MCF 10A (cell line): ENCODE measurements around the gene ERGIC1. TPM values are rescaled to one million over a fixed set of nuclear protein-coding genes. Genes with fewer than 3 reads are reported as not detected.

Experiments used
- BruUV-seq: library from RNA; stranded (reverse); fragments of 400-500 nt; replicated peaks from 2 replicates; lab custom pipeline; 2021; lab: Mats Ljungman, UMichigan
- CTCF ChIA-PET: fragments of 300-600 bp; sonication (Branson Sonifier 250); formaldehyde crosslinking; extraction: SDS; loops from one replicate; lab custom pipeline; 2021; ENCODE audit warnings: antibody characterized with exemption, inconsistent platforms; lab: Yijun Ruan, JAX
- POLR2A ChIA-PET: fragments of 300-600, 350-650 bp; sonication (Branson Sonifier 250); formaldehyde crosslinking; extraction: SDS; loops from one replicate; lab custom pipeline; 2020; ENCODE audit warnings: antibody characterized with exemption, inconsistent platforms; lab: Yijun Ruan, JAX
- DNase-seq: peaks from one replicate; pipeline ENCODE4 v3.0.0-alpha.2; 2018; ENCODE audit not compliant: unreplicated experiment
- H3K27ac Mint-ChIP-seq: one replicate; pipeline ENCODE4 v1.8.0; 2022; ENCODE audit warnings: mild to moderate bottlenecking, low read depth, mixed read lengths; ENCODE audit not compliant: unreplicated experiment
- H3K27me3 Mint-ChIP-seq: one replicate; pipeline ENCODE4 v1.8.0; 2022; ENCODE audit warnings: mixed read lengths; ENCODE audit not compliant: insufficient read depth, unreplicated experiment
- H3K36me3 Mint-ChIP-seq: one replicate; pipeline ENCODE4 v1.8.0; 2022; ENCODE audit warnings: mild to moderate bottlenecking, moderate library complexity, mixed read lengths; ENCODE audit not compliant: insufficient read depth, unreplicated experiment
- H3K4me1 Mint-ChIP-seq: one replicate; pipeline ENCODE4 v1.8.0; 2022; ENCODE audit warnings: mixed read lengths; ENCODE audit not compliant: insufficient read depth, unreplicated experiment
- H3K4me3 Mint-ChIP-seq: one replicate; pipeline ENCODE4 v1.8.0; 2022; ENCODE audit warnings: mild to moderate bottlenecking, moderate library complexity, mixed read lengths; ENCODE audit not compliant: unreplicated experiment
- H3K9me3 Mint-ChIP-seq: one replicate; pipeline ENCODE4 v1.8.0; 2022; ENCODE audit warnings: mixed read lengths; ENCODE audit not compliant: unreplicated experiment
- intact Hi-C: fragments of 100-400 bp; cut with micrococcal nuclease; formaldehyde crosslinking; loops from 2 replicates; pipeline ENCODE4 v1.14.1; 2022
- total RNA-seq: library from RNA; stranded (reverse); gene quantifications from 2 replicates; pipeline ENCODE4 v1.2.3, GENCODE V29; 2022
- TF ChIP-seq, protein P1 (sequence below): fragments of 200-600 bp; IDR thresholded peaks from one replicate; pipeline ENCODE4 v1.8.0; 2022; ENCODE audit warnings: antibody characterized with exemption, mild to moderate bottlenecking; ENCODE audit not compliant: unreplicated experiment

The ERGIC1 gene
- total RNA-seq, 1 experiment from 2014 or later, result 257 TPM

DNA sequence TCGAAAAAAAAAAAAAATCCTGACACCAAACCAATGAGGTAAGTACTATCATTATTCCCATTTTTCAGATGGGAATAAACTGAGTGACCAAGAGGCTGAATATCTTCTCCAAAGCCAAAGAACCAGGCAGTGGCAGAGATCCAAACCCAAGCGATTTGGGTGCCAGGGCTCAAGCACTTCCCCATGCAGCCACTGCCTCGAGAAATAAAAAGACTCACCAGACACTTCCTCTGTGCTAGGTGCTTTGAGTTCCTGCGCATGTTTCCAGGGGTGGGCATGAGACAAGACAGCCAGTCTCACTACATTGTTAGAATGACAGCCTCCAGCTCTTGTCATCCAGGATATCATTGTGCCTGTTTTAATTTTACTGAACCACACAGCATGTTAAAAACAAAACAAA lies 122.9 kb downstream of the ERGIC1 start:
- TF ChIP-seq, protein P1, sequence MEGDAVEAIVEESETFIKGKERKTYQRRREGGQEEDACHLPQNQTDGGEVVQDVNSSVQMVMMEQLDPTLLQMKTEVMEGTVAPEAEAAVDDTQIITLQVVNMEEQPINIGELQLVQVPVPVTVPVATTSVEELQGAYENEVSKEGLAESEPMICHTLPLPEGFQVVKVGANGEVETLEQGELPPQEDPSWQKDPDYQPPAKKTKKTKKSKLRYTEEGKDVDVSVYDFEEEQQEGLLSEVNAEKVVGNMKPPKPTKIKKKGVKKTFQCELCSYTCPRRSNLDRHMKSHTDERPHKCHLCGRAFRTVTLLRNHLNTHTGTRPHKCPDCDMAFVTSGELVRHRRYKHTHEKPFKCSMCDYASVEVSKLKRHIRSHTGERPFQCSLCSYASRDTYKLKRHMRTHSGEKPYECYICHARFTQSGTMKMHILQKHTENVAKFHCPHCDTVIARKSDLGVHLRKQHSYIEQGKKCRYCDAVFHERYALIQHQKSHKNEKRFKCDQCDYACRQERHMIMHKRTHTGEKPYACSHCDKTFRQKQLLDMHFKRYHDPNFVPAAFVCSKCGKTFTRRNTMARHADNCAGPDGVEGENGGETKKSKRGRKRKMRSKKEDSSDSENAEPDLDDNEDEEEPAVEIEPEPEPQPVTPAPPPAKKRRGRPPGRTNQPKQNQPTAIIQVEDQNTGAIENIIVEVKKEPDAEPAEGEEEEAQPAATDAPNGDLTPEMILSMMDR, result no peak
- Mint-ChIP-seq H3K27me3 (no peaks in the 10 kb centered on the region), H3K36me3 (peaks cover 21% of the 10 kb centered on the region), H3K9me3 (no peaks in the 10 kb centered on the region), H3K4me3 (no peak overlapping the region), H3K27ac (peak overlapping the region; percentile 10), H3K4me1 (peaks cover 55% of the 10 kb centered on the region)
- DNase-seq, result no peak
- no TSS peak for BruUV-seq
- CTCF ChIA-PET, result interaction anchor here (0.6 to 1.3 kb wide), 4 partner anchors 42 to 325 kb away, joined by 3 to 4 read pairs (median 3); no protein-coding TSS in a partner anchor
- POLR2A ChIA-PET, result interaction anchor here (0.6 kb wide), 1 partner anchor 185 kb away, joined by 5 read pairs; no protein-coding TSS in a partner anchor
- intact Hi-C loops, result loop anchor here (10.0 kb wide), 1 partner anchor 498 kb away; no protein-coding TSS in a partner anchor

DNA sequence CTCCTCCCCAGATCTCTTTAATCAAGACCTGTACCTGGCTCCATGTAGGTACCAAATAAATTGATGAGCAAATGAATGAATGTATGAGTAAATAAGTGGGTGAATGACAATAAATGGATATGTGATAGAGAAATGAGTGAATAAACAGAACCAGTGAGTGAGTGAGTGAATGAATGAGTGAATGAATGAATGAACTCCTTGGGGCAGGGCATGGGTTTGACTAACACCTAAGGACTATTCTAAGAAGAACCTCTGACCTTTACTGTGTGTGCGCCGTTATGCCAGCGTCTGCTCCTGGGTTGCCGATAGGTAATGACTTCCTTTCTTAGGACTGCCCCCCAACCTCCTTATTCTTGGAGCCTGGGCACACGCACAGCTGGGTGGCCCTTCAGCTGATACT lies 123.4 kb downstream of the ERGIC1 start:
- DNase-seq, result no peak
- CTCF ChIA-PET, result interaction anchor here (0.7 to 1.3 kb wide), 3 partner anchors 42 to 325 kb away, joined by 3 read pairs; no protein-coding TSS in a partner anchor
- H3K9me3 Mint-ChIP-seq, result no peaks in the 10 kb centered on the region
- intact Hi-C loops, result loop anchor here (10.0 kb wide), 1 partner anchor 497 kb away; no protein-coding TSS in a partner anchor
- TF ChIP-seq, protein P1, result no peak
- no peaks in the 10 kb centered on the region for H3K27me3 Mint-ChIP-seq
- POLR2A ChIA-PET, result interaction anchor here (0.6 kb wide), 1 partner anchor 185 kb away, joined by 5 read pairs; no protein-coding TSS in a partner anchor
- no TSS peak for BruUV-seq
- H3K4me1 Mint-ChIP-seq, result peaks cover 52% of the 10 kb centered on the region
- no peak overlapping the region for H3K4me3 Mint-ChIP-seq
- peaks cover 19% of the 10 kb centered on the region for H3K36me3 Mint-ChIP-seq
- peak overlapping the region; percentile 10 for H3K27ac Mint-ChIP-seq

DNA sequence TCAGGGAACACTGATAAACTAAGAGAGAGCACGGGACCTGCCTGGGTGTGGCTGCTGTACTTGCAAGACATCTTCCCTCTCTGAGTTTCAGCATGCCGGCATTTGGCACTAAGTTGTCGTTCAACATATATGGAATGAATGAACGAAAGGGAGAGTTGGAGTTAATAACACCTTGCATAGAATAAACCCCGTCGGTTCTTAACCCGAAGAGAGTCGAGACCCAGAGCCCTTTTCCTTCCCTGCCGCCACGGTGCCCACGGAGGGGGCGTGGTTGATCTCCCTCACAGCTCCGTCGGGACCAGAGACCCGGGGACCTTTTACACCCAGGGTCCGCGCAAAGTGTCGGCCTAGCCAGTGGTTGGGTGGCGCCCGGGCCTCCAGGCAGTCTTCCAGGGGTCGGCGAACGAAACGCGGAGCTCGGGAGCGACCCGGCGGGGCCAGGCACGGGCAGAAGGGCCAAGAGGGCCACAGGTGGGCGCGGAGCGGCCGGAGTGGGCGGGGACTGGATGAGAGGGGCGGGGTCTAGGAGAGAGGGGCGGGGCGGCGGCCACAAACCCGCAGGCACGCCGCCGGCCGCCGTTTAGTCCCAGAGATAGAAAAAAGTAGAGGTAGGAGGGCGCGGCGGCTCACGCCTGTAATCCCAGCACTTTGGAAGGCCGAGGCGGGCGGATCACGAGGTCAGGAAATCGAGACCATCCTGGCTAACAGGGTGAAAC lies 124.4 kb downstream of the ERGIC1 start:
- TF ChIP-seq, protein P1, result no peak
- no peaks in the 10 kb centered on the region for H3K27me3 Mint-ChIP-seq
- CTCF ChIA-PET, result interaction anchor here (0.6 to 5.1 kb wide), 29 partner anchors 8 to 832 kb away, joined by 3 to 42 read pairs (median 4); partner anchors contain the start of gene ATP6V0E1
- no peaks in the 10 kb centered on the region for H3K9me3 Mint-ChIP-seq
- DNase-seq, result peak; percentile 80
- H3K4me3 Mint-ChIP-seq, result peak overlapping the region; percentile 94
- peaks cover 13% of the 10 kb centered on the region for H3K36me3 Mint-ChIP-seq
- peak overlapping the region; percentile 98 for H3K27ac Mint-ChIP-seq
- intact Hi-C loops, result loop anchor here (1.0 to 10.0 kb wide), 3 partner anchors 38 to 496 kb away; no protein-coding TSS in a partner anchor
- H3K4me1 Mint-ChIP-seq, result peaks cover 49% of the 10 kb centered on the region
- no TSS peak for BruUV-seq
- POLR2A ChIA-PET, result interaction anchor here (0.6 to 4.4 kb wide), 19 partner anchors 10 to 624 kb away, joined by 3 to 49 read pairs (median 4); partner anchors contain the start of genes ATP6V0E1, DUSP1 and STC2
